Activated CD8-positive, alpha-beta memory T cell treated with anti-CD3 and anti-CD28 coated beads for 1 hour (primary cell): ENCODE measurements around the gene MAP4K4.
"Not testable (repeated sequence)": the region's sequence is repeated elsewhere in the genome, so short reads cannot be mapped to it uniquely, and the experiment has no call there.

Source experiments
- DNase-seq, 2 donors: peaks; one replicate each; pipeline ENCODE4 v3.0.0-alpha.2; 2020; ENCODE audit warnings: low read depth in 1 of 2; ENCODE audit errors: extremely low read depth in 1 of 2

MAP4K4 gene

DNA sequence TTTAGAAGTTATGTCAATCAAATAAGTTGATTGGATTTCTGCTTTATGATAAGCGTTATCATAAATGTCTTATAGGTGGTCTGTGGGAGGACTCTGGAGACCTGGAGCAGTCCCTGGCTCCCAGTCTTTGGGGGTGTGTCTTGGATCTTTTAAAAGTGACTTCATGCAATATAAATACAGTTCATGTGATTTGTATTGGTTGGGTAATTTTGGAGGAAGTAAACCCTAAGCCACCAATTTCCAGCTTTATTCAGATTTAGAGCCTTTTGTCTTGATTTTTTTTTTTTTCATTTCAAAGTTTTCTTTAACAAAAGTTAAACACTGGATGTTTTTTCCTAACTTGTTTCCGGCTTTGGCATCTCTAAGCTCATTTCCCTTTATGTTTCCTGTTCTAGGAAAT lies 68.8 kb downstream of the MAP4K4 start:
- DNase-seq = no peak

- DNase-seq = no peak
These were observed 69.6 kb downstream of the MAP4K4 start for GRCh38 chr2:101766871-101767739.

GRCh38 chr2:101768556-101769220 lies 71.2 kb downstream of the MAP4K4 start:
- DNase-seq = no peak

GRCh38 chr2:101769726-101770125 lies 72.2 kb downstream of the MAP4K4 start:
- DNase-seq = not testable (repeated sequence)

- no peak for DNase-seq
These were observed 73.2 kb downstream of the MAP4K4 start for GRCh38 chr2:101770726-101771125.

GRCh38 chr2:101771227-101771902 lies 73.9 kb downstream of the MAP4K4 start:
- DNase-seq = no peak

- DNase-seq = no peak
These were observed 74.4 kb downstream of the MAP4K4 start for GRCh38 chr2:101771910-101772321.

GRCh38 chr2:101773137-101773536 lies 75.6 kb downstream of the MAP4K4 start:
- no peak for DNase-seq

DNA sequence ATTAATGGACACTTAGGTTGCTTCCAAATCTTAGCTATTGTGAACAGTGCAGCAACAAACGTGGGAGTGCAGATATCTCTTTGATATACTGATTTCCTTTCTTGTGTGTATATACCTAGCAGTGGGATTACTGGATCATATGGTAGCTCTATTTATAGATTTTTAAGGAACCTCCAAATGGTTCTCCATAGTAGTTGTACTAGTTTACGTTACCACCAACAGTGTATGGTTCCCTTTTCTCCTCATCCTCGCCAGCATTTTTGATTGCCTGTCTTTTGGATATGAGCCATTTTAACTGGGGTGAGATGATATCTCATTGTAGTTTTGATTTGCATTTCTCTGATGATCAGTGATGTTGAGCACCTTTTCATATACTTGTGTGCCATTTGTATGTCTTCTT lies 76.5 kb downstream of the MAP4K4 start:
- DNase-seq = not testable (repeated sequence)

GRCh38 chr2:101775092-101775491 lies 77.6 kb downstream of the MAP4K4 start:
- no peak for DNase-seq

GRCh38 chr2:101775636-101776035 lies 78.1 kb downstream of the MAP4K4 start:
- DNase-seq = no peak

GRCh38 chr2:101776172-101777043 lies 78.9 kb downstream of the MAP4K4 start:
- DNase-seq = no peak

GRCh38 chr2:101777337-101777736 lies 79.8 kb downstream of the MAP4K4 start:
- no peak for DNase-seq

DNA sequence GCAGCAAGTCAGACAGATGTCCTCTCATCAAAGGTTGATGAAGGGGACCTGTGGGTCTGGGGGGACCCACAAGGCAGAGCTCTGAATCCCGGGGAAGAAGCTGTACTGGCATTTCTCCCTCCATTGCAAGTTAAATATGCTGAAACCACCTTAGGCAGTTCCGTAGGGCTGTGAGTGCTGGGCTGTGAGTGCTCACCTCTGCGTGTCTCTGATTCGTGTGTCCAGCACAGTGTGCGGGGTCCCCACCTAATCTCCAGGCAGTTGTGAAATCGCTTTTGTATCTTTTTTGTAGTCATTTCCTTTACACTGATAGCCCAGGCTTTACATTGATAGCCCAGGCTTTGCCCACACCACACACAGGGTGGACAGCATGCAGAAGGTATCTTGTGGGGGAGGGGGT lies 80.6 kb downstream of the MAP4K4 start:
- no peak for DNase-seq

DNA sequence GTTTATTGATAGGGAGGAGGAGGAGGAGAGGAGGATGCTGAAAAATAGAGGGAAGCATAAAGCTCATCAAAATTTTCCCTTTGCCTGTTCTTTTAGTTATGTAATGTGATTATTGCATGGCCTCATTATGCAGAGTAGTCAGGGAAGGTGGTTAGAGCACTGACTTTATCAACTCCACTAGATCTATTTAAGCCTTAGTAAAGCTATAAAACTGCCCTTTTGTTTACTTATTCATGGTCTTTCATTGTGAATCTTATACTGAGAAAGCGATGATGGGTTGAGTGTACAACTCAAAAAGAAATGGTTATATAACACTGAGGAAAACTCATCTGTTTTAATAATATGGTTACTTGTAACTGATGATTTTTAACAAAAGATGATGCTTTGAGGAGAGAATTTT lies 81.7 kb downstream of the MAP4K4 start:
- DNase-seq = no peak

GRCh38 chr2:101779656-101780055 lies 82.1 kb downstream of the MAP4K4 start:
- DNase-seq = no peak

- DNase-seq = no peak
These were observed 83.8 kb downstream of the MAP4K4 start for GRCh38 chr2:101781326-101781725.

- DNase-seq = no peak
These were observed 84.4 kb downstream of the MAP4K4 start for GRCh38 chr2:101781791-101782426.

- DNase-seq = no peak
These were observed 84.9 kb downstream of the MAP4K4 start for GRCh38 chr2:101782427-101782792.

- DNase-seq = no peak
These were observed 89.6 kb downstream of the MAP4K4 start for GRCh38 chr2:101787097-101787496.
